Measurements from ENCODE around the gene MAP2K3.
"Not testable (repeated sequence)": the region's sequence is repeated elsewhere in the genome, so short reads cannot be mapped to it uniquely, and the experiment has no call there.

MAP2K3 gene

DNA sequence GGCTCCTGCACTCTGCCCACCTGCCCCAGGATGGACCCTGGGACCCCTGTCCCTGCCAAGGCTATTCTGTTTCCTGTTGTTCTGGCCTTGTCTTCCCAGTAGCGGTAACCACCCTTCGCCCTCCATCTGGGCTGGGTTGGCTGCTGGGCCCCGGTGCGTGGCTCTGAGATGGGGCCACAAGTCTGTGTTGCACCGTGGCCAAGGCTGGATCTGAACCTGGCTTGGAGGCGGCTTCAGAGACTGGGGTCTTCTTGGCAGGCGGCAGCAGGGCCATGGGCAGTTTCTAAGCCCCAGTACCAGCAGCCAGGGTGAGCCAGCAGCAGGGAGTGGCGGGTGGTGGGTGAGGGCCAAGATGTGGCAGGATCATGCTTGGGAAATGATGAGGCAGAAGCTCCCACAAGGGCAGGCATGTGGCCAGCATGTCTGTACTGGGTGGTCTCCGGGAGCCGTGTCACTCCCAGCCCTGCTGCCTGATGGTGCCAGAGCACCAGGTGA is 12.6 kb downstream of the MAP2K3 start:
- DNase-seq (ENCODE audit: low read depth): no peak

DNA sequence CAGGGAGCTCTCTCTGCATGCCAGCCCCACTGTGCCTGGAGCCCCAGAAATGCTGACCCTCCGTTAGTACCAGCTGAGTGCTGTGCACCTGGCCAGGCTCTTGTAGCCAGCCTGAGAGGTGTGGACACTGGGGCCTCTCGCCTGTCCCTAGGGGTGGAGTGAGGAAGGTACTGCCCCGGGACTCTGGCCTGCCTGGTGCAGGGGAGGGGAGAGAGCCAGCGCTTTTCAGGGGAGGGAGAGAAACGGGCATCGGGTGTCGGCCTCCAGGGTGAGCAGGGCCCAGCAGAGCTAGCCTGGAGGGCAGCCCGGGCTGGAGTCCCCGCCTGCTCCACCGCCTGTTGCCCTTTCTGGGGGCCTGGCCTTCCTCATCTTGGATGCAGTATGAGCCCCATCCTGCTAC is 13.1 kb downstream of the MAP2K3 start:
- no peak for DNase-seq (ENCODE audit: low read depth)

DNA sequence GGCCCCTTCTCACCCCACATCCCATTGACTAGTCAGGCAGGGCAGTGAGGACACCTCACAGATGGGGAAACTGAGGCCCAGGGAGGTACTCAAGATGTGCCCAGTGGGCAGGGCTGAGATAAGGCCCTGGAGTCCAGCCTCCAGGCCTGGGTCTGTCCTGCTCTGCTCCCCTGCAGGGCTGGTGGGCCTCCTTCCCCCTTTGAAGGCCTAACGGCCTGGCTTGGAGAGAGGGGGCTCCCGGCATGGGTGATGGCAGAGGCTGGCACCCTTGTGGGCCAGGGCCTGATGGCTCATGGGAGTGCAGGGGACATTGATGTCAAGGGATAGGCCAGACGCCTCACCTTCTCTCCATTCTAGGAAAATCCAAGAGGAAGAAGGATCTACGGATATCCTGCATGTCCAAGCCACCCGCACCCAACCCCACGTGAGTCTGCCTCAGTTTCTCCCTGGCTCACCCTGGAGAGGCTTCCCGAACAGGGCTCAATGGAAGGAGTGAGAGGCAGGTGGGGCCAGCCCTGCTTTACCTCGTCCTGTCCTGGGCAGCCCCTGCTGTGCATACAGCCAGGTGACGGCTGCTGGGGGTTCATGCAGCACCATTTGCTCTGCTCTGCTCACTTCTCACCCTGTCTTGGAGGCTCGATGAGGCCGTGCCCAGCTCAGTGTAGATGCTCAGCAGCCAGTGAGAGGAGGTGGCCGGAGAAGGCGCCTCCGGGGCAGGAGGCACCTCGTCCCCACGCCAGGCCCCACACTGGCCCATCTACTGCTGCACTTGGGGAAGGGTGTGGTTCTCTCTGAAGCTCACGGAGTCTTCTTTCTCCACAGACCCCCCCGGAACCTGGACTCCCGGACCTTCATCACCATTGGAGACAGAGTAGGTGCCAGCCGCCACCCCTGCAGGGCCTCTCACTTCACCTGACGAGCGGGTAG is 13.8 kb downstream of the MAP2K3 start:
- no peak for DNase-seq (ENCODE audit: low read depth)

DNA sequence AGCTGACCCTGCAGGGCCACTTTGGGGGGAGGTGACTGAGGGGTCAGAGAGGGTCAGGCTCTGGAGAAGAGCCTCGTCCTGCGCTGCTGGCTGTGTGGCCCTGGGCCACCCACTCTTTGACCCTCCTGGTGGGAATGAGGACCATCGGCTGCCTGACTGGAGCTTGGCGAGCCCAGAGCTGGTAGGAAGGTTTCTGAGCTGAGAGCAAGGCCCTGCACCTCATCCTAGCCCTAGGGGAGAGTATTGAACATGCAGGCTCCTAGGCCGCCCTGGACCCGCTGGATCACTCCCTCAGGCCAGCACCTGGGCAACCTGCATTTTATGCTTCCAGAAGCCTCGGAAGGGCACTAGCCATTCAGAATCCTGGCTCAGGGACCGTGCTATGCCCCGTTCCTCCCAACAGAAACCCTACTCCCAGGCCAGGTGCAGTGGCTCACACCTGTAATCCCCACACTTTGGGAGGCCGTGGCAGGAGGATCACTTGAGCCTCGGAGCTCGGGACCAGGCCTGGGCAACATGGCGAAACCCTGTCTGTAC is 14.5 kb downstream of the MAP2K3 start:
- DNase-seq (ENCODE audit: low read depth): no peak

DNA sequence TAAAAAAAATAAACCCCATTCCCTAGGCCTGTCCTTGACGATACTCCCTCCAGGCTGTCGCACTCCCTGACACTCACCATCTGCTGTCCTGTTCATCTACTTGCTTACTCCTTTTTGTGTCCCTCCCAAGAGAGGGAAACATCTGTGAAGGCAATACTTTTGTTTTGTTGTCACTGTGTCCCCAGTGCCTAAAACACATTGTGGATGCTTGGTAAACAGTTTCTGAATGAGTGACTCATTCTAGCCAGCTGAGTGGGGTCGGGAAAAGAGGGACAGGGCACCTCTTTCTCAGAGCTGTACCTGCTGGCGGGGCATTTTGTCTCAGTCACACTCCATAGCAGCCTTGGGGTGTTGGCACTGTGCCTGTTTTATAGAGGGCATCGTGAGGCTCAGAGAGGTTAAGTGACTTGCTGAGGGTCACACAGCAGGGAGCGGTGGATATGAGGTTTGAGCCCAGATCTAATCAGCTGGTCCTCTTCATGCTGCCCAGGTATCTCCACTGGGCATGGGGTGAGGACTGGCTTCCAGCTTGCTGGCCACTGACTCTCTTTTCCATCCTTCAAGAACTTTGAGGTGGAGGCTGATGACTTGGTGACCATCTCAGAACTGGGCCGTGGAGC is 15.6 kb downstream of the MAP2K3 start:
- no peak for DNase-seq (ENCODE audit: low read depth)

DNA sequence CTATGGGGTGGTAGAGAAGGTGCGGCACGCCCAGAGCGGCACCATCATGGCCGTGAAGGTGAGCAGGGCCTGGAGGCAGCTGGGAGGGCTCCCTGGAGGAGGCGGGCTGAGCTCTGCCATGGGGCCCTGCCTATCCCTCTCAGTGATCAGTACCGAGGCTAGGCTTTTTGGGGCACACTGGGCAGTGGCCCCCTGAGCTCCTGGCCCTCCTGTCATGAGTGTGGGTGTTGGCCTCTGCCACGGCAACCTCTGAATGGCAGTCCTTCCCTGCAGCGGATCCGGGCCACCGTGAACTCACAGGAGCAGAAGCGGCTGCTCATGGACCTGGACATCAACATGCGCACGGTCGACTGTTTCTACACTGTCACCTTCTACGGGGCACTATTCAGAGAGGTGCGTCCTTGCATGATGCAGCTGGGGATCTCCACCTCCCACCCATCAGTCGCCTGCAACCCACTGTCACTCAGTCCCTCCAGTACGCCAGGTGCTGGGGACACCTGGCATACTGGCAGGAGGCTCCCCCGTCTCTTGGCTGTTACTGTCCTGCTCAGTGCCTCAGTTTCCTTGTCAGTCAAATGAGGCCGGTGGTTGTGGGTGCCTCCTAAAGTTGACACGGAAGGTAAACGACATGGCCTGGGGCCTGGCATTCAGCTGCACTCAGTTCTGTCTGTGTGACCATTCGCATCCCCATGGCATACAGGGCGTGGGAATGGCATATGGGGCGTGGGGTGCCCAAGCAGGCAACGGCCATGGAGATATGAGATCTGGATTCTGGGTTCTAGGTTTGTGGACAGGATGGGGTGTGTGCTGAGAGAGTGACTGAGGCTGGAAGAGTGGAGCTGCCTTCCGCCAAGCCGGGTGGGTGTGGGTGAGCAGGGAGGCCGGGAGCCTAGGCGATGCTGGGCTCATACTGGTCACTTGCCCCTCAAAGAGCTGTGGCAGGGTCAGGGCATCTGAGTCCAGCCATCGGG is 16.4 kb downstream of the MAP2K3 start:
- no peak for DNase-seq (ENCODE audit: low read depth)

DNA sequence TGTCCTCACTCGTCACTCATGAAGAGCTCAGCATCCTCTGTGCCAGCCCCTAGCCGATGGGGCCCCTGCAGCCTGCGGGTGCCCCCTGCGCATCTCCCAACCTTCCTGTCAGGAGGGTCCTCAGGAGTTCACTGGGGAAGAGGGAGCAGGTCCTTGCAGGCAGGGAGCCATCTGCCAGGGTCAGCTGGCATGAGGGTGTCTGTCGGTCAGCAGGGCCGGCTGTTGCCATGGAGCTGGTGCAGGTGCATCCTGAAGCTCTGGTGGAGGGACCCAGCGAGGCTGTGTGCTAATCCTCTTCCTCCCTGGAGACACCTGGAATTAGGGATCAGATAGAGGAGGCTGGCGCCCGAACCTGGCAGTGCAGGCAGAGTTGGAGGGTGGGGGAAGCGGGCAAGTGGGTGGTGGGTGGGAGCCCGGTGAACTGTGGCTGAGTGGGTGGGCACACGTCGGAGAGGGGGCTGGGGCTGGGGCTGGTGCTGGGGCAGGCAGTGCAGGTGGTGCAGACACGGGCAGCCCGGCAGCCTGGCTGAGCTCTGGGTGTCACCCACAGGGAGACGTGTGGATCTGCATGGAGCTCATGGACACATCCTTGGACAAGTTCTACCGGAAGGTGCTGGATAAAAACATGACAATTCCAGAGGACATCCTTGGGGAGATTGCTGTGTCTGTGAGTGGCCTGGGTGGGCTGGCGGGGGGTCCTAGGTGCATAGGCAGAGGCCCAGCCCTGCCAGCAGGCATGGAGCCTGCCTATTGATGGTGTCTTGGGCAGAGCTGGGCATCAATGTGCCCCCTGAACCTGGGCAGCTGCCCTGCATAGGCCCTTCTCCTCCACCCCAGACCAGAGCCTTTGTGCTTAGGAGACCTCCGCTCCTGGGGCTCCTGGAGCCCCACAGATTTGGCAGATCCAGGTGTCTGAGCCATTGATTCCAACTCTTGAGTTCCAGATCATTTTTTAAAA is 17.4 kb downstream of the MAP2K3 start:
- DNase-seq (ENCODE audit: low read depth): no peak

DNA sequence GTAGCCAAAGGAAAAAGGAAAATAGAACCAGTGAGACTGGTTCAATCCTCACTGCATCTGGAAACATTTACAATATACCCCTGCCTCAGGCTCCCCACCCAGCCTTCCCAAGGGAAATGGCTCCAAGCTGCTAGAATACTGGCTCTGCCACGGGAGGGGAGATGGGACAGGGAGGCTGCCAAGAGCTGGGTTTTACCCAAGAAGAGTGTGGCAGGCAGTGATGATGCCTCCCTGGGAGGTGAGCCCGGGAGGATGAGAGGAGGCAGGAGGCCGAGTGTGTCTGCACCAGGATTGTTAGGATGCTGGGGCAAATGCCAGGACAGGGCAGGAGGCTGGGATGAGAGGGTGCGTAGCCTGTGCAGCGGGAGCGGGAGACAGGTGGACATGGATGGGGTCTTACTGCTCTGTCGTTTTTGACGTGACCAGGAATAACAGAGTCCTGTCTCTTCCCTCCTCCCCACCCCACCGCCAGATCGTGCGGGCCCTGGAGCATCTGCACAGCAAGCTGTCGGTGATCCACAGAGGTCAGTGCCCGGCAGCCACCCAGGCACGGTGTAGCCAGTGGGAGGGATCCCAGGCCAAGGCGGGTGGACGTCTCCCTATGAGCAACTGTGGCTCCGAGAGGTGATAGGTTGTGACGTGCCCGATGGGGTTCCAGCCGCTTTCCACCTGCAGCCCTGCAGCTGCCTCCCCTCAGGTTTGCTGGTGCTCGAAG is 18.4 kb downstream of the MAP2K3 start:
- no peak for DNase-seq (ENCODE audit: low read depth)

DNA sequence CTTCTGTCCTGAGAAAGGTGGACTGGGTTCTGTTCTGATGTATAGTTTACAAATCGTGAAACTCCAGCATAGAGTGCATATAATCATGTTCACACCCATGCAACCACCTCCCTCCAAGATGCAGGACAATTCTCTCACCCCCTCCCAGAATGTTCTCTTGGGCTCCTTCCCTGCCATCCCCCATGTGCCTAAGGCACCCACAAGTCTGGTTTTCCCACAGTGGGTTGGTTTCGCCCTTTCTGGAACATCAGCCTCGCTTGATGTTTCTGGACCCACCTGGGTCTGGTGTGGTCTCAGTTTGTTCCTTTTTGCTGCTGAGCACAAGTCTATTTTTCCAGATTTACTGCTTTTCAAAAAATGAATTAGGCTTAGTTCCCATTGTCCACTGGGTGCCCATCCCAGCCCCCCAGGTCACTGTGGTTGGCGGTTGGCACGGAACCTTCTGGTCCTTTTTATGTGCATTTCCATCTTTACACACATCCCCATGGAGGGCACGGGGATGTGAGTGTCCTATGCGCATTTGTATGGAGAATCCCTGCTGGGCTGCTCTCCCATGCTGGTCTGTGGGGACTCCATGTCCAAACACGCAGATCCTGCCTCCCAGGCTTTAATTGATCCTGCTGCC is 19.0 kb downstream of the MAP2K3 start:
- no peak for DNase-seq (ENCODE audit: low read depth)

DNA sequence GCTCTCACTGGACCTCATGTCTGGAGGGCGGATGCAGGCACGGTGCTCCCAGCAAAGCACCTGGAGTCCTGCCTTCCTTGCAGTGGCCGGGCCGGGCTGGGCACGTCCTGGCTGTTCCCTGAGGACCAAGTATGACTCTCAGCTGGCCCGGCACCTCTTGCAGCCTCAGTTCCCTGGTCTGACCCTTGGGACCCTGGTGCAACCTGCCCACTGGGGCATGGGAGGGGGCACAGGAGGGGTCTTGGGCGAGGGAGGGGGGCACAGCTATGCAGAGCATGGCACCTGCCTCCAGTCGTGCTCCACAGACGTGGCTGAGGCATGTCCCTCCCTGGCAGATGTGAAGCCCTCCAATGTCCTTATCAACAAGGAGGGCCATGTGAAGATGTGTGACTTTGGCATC is 19.6 kb downstream of the MAP2K3 start:
- no peak for DNase-seq (ENCODE audit: low read depth)

DNA sequence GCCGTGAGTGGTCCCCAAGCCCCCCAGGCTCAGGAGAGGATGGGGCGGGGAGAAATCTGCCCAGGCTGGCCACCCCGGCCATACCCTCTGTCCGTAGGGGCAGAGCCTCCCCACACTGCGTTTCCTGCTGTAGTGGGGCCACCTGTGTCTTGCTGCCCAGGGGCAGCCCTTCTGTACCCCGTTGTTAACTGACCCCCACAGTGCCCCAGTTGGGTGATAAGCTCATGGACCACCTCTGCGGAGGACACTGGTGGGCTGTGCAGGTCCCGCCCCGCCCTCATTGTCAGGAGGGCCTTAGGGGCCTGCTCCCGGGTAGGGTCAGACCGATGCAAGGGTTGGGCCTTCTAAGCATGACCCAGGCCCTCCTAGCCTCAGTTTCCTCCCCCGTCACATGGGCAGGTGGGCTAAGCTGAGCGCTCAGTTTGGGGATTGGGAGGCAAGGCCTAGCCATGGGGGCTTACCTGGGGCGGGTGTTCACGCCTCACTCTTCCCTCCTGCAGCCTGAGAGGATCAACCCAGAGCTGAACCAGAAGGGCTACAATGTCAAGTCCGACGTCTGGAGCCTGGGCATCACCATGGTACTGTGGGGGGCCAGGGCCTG is 20.1 kb downstream of the MAP2K3 start:
- DNase-seq (ENCODE audit: low read depth): not testable (repeated sequence)

DNA sequence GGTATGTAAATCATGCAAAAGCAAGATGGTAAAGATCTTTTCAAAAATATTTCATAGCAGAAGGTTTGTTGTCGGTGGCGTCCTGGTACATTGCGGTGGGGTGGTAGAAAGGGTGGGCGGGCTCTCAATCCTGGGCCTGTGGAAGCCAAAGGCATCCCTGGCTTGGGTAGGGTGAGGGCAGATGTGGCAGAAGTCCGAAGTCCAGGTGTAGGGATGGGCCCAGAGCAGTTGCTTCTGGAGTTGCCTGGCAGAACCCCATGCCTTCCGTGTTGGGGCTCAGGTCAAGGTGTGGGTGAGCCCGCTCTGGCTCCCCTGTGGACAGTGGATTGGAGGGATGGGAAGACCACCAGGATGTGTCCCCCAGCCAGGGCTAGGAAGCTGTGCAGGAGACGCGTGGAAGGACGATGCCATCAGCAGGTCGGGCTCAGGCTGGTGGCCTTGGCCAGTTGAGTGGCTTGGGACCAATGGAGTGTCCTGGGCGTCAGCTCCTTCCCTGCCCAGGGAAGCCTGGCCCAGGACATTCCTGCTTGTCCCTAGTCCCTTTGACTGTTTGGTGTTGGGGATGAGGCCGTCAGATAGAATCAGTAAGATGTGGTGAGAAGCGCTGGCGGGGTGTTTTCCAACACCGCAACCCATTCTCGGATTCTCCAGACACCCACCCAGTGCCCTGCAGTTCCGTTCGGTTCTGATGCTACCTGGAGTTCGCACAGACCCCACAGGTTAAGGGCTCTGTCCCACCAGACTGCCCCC is 21.1 kb downstream of the MAP2K3 start:
- not testable (repeated sequence) for DNase-seq (ENCODE audit: low read depth)

DNA sequence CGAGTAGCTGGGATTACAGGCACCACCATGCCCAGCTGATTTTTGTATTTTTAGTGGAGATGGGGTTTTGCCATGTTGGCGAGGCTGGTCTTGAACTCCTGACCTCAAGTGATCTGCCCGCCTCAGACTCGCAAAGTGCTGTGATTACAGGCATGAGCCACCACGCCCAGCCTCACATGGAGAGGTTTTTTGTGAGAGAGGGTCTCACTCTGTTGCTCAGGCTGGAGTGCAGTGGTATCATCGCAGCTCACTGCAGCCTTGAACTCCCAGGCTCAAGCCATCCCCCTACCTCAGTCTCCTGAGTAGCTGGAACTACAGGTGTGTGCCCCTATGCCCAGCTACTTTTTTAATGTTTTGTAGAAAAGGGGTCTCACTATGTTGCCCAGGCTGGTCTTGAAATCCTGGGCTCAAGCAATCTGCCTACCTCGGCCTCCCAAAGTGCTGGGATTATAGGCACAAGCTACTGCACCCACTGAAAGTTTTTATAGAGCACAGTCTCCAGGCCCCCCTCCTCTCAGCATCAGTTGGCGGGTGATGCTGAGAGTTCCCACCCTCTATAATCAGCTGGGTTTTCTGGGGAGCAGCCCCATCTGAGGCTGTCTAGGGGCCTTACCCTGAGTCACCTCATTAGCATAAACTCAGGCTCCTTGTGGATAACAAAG is 22.2 kb downstream of the MAP2K3 start:
- DNase-seq (ENCODE audit: low read depth): not testable (repeated sequence)

DNA sequence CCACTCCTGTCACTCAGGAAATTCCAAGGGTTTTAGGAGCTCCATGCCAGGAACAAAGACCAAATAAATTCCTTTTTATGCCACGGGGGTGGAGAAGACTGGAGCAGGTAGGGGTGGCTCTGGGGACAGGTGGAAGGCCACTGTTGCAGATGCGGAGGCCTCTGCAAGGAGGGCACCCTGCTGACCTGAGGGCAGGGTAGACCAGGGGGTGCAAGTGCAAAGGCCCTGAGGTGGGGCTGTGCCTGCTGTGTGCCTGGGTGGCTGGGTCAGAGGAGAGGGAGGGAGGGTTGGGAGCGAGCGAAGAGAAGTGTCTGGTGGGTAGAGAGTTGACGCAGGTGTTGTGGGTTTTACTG is 22.7 kb downstream of the MAP2K3 start:
- not testable (repeated sequence) for DNase-seq (ENCODE audit: low read depth)

DNA sequence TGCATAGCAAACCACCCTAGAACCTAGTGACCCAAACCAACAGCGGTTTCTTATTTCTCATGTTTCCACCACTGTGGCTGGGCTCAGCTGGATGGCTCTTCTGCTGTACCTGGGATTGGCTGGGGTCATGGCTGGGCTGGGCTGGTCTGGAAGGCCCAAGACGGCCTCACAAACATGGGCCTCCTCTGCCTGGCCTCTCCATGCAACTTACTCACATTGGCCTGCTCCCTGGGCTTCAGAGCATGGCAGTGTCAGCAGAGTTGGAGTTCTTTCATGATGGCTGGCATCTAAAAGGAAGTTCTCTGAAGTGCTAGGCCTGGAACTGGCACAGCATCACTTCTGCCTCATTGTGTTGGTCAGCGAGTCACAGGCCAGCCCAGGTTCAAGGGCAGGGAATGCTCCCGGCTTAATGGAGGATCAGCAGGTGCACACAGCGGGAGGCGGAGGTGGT is 24.4 kb downstream of the MAP2K3 start:
- DNase-seq (ENCODE audit: low read depth): not testable (repeated sequence)

DNA sequence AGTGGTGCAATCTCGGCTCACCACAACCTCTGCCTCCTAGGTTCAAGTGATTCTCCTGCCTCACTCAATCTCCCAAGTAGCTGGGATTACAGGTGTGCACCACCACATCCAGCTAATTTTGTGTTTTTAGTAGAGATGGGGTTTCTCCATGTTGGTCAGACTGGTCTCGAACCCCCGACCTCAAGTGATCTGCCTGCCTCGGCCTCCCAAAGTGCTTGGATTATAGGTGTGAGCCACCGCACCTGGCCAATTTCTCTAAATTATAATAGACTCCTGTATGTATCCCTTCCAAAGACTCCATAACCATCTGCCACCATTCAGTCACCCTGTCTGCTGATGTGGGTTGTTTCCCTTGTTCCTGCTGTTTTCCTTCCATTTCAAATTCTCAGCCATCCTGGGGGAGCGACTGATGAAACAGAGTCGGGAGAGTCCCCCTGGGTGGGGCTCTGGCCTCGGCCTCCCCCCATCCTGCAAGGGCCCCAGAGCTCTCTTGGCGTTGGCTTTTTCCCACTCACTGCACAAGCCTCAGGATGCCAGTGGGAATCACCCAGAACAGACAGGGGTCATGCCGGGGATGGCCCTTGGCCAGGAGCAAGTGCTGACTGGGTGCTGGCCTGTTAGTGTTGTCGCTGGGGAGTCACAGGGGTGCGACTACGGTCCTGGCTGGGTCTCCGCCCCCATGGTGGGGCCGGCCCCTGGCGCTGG is 25.7 kb downstream of the MAP2K3 start:
- DNase-seq (ENCODE audit: low read depth): not testable (repeated sequence)

Measured in stimulated activated CD8-positive, alpha-beta memory T cell treated with anti-CD3 and anti-CD28 coated beads, Interleukin-4, amount 100 ng/mL, for 24 hours (primary cell).